ENCODE data around the gene PSMD9.

DNA sequence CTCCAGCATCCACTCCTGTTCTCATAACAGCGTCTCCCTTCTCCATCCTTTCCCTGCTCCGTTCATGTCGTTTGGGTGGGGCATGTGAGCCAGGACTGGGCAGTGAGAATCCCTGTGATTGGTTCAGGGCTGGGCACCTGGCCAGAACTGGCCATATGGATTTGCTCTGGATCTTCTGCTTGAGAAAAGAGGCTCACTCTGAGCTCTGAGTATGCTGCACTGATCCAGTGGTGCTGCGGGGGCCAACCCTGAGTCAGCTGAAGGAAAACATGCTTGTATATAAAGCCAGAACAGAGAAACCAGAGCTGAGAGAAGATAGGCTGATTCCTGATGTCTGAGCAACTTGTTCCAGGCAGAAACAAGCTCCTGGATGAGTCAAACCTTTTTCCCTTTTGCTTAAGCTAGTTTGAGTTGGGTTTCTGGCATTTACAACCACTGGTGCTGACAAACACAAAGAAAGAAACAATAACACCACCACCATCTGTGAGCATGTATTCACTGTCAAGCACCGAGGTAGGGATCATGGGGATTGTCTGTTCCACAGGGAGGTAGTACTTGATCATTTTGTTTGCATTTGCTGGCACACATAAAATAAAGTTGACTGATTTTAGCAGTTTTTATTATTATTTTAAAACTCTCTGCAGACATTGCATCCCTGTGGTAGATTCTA lies 15.9 kb upstream of the PSMD9 start:
- TF ChIP-seq TAF1 (IDR thresholded peaks at IDR 0.05; ENCODE audit: borderline replicate concordance, insufficient read depth, low read length) (no peak), REST (IDR thresholded peaks at IDR 0.05; ENCODE audit: insufficient read depth in 1 of 2, low read depth in 2 of 2, low read length in 2 of 2) (no peak)
